KG1 (cell line): Measurements from ENCODE around the gene NEK9.

Experiments used
- DNase-seq: peaks from one replicate; lab custom pipeline; 2025; lab: John Stamatoyannopoulos, UW

NEK9 gene

GRCh38 chr14:75066691-75067090, 60.2 kb downstream of the NEK9 start:
- no peak for DNase-seq

GRCh38 chr14:75064205-75064567, 62.7 kb downstream of the NEK9 start:
- DNase-seq: no peak

GRCh38 chr14:75063491-75064204, 63.2 kb downstream of the NEK9 start, which contains the start of gene ACYP1:
Gene ACYP1, minus strand, starts transcription at chr14:75064024. Its CDS starts 471 bp downstream, at chr14:75063553.
- DNase-seq: peak; percentile 82

GRCh38 chr14:75063013-75063412, 63.8 kb downstream of the NEK9 start:
- DNase-seq: no peak

- no peak for DNase-seq
Measured at GRCh38 chr14:75060420-75060819, 66.4 kb downstream of the NEK9 start.

GRCh38 chr14:75059642-75060041, 67.2 kb downstream of the NEK9 start:
- DNase-seq: no peak

- no peak for DNase-seq
Measured at GRCh38 chr14:75054421-75054820, 72.4 kb downstream of the NEK9 start.

- no peak for DNase-seq
Measured at GRCh38 chr14:75053396-75054291, 73.2 kb downstream of the NEK9 start.

GRCh38 chr14:75051556-75051899, 75.3 kb downstream of the NEK9 start:
- no peak for DNase-seq

GRCh38 chr14:75050852-75051555, 75.8 kb downstream of the NEK9 start, which contains the start of gene MLH3:
Gene MLH3, minus strand, starts transcription at chr14:75051467. Its CDS starts 1,812 bp downstream, at chr14:75049655.
- peak; percentile 56 for DNase-seq

- no peak for DNase-seq
Measured at GRCh38 chr14:75049731-75050201, 77.1 kb downstream of the NEK9 start.

GRCh38 chr14:75049136-75049535, 77.7 kb downstream of the NEK9 start:
- DNase-seq: no peak

- no peak for DNase-seq
Measured at GRCh38 chr14:75048101-75048500, 78.7 kb downstream of the NEK9 start.

- no peak for DNase-seq
Measured at GRCh38 chr14:75047506-75047905, 79.3 kb downstream of the NEK9 start.

GRCh38 chr14:75046899-75047298, 79.9 kb downstream of the NEK9 start:
- no peak for DNase-seq

GRCh38 chr14:75046275-75046674, 80.6 kb downstream of the NEK9 start:
- DNase-seq: no peak

GRCh38 chr14:75044752-75045151, 82.1 kb downstream of the NEK9 start:
- DNase-seq: no peak

- no peak for DNase-seq
Measured at GRCh38 chr14:75044322-75044721, 82.5 kb downstream of the NEK9 start.

GRCh38 chr14:75042035-75042434, 84.8 kb downstream of the NEK9 start:
- DNase-seq: no peak

GRCh38 chr14:75041613-75042012, 85.2 kb downstream of the NEK9 start:
- no peak for DNase-seq

GRCh38 chr14:75040959-75041358, 85.9 kb downstream of the NEK9 start:
- no peak for DNase-seq

- no peak for DNase-seq
Measured at GRCh38 chr14:75040507-75040906, 86.3 kb downstream of the NEK9 start.
